Lower leg skin (tissue), 4 donors: ENCODE results near the gene ZFAND2A. TPM values are rescaled to one million over a fixed set of nuclear protein-coding genes. Genes with fewer than 3 reads are reported as not detected.
"Not testable (repeated sequence)": the region's sequence is repeated elsewhere in the genome, so short reads cannot be mapped to it uniquely, and the experiment has no call there.

Experiments
- DNase-seq, 2 donors: peaks; one replicate each; pipeline ENCODE4 v3.0.0-alpha.2; 2019; ENCODE audit warnings: low spot score in 2 of 2
- H3K4me3 ChIP-seq: fragments of 200-600 bp; sonication (generic); 2 replicates; pipeline ENCODE4 v1.5.1; 2017; ENCODE audit warnings: mild to moderate bottlenecking, low read depth; ENCODE audit not compliant: poor library complexity, severe bottlenecking
- POLR2A ChIP-seq, 2 donors: fragments of 450-650 bp; IDR thresholded peaks; one replicate each; pipeline ENCODE4 v1.6.1; 2016 to 2017; ENCODE audit warnings: antibody characterized with exemption in 2 of 2, mild to moderate bottlenecking in 1 of 2, moderate library complexity in 1 of 2
- WGBS, 2 donors: methylation state at CpG; one replicate each; pipeline ENCODE4 v1.1.5; 2018; 5-methylcytosine and 5-hydroxymethylcytosine counted together
- intact Hi-C: fragments of 100-400 bp; cut with DNase I; formaldehyde crosslinking; loops from one replicate; pipeline ENCODE4 v1.15.0; 2023; ENCODE audit warnings: low total_unique reads
- total RNA-seq, 4 donors: library from RNA; depleted of rRNA; stranded (reverse); fragments of >200 nt; gene quantifications; one replicate each; pipeline ENCODE4 v1.1.0, GENCODE V29; 2016
- TF ChIP-seq, protein P1 (sequence below), 3 donors: fragments of 450-650 bp; IDR thresholded peaks; one replicate each; pipeline ENCODE4 v1.5.1; 2016; ENCODE audit warnings: antibody characterized with exemption in 3 of 3, mild to moderate bottlenecking in 3 of 3, moderate library complexity in 2 of 3

The ZFAND2A gene
- total RNA-seq, 4 donors from 2014 or later: 9.4 to 26.0 (median 22.8) TPM

DNA sequence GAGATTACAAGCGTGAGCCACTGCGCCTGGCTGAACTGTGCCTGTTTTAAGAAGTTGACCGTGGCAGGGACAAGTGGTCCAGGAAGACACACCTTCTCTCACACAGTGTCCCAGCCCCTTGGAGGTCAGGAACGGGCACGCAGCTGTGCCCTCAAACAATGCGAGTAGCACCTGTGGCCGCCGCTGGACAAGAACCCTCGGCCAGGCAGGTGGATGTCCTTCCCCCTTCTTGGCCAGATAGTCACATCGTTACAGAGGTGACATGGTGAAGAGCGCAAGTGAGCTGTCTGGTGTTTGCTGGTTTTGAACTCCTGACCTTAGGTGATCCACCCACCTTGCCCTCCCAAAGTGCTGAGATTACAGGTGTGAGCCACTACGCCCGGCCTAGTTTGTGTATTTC lies 8.8 kb downstream of the ZFAND2A start:
- no peak for TF ChIP-seq POLR2A (IDR thresholded peaks at IDR 0.05)
- TF ChIP-seq, protein P1, sequence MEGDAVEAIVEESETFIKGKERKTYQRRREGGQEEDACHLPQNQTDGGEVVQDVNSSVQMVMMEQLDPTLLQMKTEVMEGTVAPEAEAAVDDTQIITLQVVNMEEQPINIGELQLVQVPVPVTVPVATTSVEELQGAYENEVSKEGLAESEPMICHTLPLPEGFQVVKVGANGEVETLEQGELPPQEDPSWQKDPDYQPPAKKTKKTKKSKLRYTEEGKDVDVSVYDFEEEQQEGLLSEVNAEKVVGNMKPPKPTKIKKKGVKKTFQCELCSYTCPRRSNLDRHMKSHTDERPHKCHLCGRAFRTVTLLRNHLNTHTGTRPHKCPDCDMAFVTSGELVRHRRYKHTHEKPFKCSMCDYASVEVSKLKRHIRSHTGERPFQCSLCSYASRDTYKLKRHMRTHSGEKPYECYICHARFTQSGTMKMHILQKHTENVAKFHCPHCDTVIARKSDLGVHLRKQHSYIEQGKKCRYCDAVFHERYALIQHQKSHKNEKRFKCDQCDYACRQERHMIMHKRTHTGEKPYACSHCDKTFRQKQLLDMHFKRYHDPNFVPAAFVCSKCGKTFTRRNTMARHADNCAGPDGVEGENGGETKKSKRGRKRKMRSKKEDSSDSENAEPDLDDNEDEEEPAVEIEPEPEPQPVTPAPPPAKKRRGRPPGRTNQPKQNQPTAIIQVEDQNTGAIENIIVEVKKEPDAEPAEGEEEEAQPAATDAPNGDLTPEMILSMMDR (IDR thresholded peaks at IDR 0.05): no peak
- no peak for DNase-seq
- H3K4me3 ChIP-seq: no peak overlapping the region
- WGBS, 2 donors: 92 to 93% methylated on average over 13 of the region's 13 CpGs
- intact Hi-C loops: no loop called here

DNA sequence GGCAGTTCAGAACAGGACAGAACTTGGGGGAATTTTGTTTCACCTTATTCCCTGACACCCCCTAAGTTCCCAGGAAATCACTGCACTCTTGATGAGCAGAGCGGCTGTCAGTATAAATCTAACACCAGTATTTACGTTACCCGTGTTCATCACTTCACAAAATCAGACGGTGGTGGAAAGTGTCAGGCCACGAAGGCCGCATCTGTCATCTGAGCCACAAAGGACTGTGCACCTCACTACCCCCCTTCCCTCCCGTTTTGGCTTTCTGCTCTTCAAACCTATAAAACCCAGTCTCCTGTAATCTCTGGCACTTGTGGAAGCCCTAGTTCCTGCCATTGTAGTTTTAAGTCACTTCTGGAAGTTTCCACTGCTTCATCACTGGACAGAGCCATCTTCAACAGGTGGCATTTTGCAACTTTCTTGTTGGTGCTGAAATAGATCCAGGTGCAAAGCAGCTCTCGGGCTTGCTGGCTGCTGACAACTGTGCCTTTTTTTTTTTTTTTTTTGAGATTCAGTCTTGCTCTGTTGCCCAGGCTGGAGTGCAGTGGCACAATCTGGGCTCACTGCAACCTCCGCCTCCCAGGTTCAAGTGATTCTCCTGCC lies 9.5 kb downstream of the ZFAND2A start:
- no peak overlapping the region for H3K4me3 ChIP-seq
- no peak for DNase-seq
- no peak for TF ChIP-seq POLR2A (IDR thresholded peaks at IDR 0.05)
- intact Hi-C loops: no loop called here
- WGBS, 2 donors: 84 to 86% methylated on average over 9 of the region's 9 CpGs

DNA sequence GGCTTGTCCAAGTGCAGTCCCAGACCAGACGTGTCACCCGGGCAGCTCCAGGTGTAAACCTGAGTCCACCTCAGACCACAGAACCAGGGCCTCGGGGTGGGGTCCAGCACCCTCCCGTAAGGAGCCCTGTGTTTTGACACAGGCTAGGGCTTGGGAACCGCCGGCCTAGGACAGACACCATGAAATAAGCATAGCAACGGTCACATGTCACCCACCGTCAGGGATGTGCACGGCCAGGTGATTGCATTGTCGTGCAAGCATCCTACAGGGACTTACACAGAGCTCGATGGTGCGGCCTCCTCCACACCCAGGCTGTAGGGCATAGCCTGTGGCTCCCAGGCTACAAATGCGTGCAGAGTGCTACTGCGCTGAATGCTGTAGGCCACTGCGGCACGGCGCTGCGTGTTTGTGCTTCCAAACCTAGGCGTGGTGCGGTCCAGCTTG lies 10.6 kb downstream of the ZFAND2A start:
- intact Hi-C loops: loop anchor here (10.0 kb wide), 1 partner anchor 155 kb away; no protein-coding TSS in a partner anchor
- no peak for TF ChIP-seq POLR2A (IDR thresholded peaks at IDR 0.05)
- WGBS, 2 donors: 94% methylated on average over 20 of the region's 20 CpGs
- no peak for DNase-seq
- H3K4me3 ChIP-seq: no peak overlapping the region

DNA sequence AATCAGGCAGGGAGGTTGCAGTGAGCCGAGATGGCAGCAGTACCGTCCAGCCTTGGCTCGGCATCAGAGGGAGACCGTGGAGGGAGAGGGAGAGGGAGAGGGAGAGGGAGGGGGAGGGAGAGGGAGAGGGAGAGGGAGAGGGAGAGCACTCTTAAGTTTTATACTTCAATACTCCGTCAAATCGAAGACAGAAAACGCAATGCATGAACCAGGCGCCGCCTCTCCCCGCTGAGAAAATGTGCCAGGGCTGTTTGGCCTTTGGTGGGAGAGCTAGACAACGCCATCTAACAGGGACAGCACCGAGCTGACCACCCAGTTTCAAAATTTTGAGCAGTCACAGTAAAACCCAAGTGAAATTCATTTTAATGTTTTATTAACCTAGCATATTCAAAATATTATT lies 12.1 kb downstream of the ZFAND2A start:
- not testable (repeated sequence) for H3K4me3 ChIP-seq, DNase-seq
- intact Hi-C loops: loop anchor here (10.0 kb wide), 1 partner anchor 153 kb away; no protein-coding TSS in a partner anchor
- 71 to 88% methylated on average over 8 to 11 of the region's 12 CpGs for WGBS, 2 donors

DNA sequence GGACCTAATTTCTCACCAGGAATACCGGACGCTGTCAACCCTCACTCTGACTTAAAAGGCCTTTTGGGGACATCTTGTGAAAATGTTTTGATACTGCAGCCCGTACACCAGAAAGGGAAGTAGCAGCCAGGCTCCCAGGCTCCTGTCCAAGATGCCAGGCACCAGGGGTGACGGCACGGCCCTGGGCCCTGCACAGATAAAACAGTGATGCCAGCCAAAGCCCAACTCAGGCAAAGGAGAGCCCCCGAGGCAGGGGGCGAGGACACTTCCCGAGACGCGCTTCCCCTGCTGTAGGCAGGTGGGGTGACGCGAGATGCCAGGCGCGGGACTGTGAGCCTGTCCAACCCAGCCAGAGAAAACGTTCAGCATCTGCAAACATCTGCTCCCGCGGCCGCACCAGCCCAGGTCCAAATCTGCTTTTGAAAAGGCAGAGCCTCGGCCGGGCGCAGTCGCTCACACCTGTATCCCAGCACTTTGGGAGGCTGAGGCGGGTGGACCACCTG lies 15.7 kb downstream of the ZFAND2A start:
- WGBS, 2 donors: 40 to 43% methylated on average over 14 to 21 of the region's 23 CpGs
- no peak overlapping the region for H3K4me3 ChIP-seq
- intact Hi-C loops: loop anchor here (10.0 kb wide), 1 partner anchor 150 kb away; no protein-coding TSS in a partner anchor
- DNase-seq: no peak
- TF ChIP-seq, protein P1 (IDR thresholded peaks at IDR 0.05): no peak
- no peak for TF ChIP-seq POLR2A (IDR thresholded peaks at IDR 0.05)

DNA sequence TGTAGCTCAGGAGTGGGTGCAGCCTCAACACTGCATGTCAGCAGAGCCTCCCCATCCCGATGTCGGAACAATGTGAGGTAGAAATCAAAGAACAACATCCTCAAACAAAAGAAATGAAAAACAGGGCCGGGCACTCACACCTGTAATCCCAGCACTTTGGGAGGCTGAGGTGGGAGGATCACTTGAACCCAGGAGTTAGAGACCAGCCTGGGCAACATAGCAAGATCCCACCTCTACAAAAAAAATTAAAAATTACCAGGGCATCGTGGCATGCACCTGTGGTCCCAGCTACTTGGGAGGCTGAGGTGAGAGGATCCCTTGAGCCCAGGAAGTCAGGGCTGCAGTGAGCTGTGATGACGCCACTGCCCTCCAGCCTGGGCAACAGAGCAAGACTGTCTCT lies 17.0 kb downstream of the ZFAND2A start:
- not testable (repeated sequence) for DNase-seq, H3K4me3 ChIP-seq
- 85 to 92% methylated on average over 5 of the region's 5 CpGs for WGBS, 2 donors
- intact Hi-C loops: loop anchor here (10.0 kb wide), 1 partner anchor 148 kb away; no protein-coding TSS in a partner anchor

DNA sequence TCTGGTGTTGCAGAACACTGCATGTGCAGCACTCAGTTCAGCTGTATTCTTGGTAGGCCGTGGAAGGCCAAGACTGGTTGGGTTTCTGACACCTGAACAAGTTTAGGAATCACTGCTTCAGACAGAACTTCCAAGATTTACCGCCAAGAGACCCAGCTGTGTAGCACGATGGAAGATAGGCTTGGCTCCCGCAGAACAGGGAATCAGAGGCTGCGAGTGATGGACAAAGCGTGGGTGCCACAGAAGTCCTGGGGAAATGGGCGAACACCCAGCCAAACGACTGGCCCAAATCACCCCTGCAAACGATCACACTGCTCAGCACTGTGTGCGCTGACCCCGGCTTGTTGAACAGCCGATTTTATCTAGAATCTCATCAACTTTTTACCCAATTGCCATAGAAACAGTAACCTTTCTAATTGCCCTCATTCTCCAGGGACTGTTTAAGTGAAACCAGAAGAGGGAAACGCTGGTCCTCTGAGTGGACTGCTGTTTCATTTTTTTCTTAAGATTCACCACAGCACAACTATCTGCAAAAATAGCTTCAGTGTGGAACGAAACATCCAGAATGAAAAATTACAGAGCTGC lies 17.9 kb downstream of the ZFAND2A start:
- no peak for DNase-seq
- TF ChIP-seq POLR2A (IDR thresholded peaks at IDR 0.05): no peak
- TF ChIP-seq, protein P1 (IDR thresholded peaks at IDR 0.05): no peak
- intact Hi-C loops: loop anchor here (10.0 kb wide), 1 partner anchor 147 kb away; no protein-coding TSS in a partner anchor
- WGBS, 2 donors: 69 to 76% methylated on average over 14 of the region's 14 CpGs
- no peak overlapping the region for H3K4me3 ChIP-seq
